ENCODE results near the gene NAAA.

DNA sequence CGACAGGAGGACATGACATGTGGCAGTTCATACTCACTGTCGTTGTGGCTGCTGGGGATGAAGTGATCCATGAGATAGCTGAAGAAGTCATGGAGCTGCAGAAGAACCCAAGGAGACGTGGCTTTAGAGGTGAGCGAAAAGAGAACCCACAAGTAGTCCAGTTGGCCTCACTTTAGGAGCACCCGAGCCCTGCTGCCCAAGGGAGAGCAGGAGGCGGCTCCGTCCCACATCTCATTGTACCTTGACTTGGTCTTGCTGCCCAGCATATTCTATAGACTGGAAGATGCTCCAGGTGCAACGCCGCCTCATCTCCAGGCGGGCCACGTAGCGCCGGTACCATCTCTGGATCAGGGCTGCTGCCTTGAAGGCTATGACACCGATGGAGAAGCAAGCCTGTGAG lies 49.2 kb downstream of the NAAA start:
- TF ChIP-seq, protein P1, sequence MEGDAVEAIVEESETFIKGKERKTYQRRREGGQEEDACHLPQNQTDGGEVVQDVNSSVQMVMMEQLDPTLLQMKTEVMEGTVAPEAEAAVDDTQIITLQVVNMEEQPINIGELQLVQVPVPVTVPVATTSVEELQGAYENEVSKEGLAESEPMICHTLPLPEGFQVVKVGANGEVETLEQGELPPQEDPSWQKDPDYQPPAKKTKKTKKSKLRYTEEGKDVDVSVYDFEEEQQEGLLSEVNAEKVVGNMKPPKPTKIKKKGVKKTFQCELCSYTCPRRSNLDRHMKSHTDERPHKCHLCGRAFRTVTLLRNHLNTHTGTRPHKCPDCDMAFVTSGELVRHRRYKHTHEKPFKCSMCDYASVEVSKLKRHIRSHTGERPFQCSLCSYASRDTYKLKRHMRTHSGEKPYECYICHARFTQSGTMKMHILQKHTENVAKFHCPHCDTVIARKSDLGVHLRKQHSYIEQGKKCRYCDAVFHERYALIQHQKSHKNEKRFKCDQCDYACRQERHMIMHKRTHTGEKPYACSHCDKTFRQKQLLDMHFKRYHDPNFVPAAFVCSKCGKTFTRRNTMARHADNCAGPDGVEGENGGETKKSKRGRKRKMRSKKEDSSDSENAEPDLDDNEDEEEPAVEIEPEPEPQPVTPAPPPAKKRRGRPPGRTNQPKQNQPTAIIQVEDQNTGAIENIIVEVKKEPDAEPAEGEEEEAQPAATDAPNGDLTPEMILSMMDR (IDR thresholded peaks at IDR 0.05), result no peak
- TF ChIP-seq ZFX (IDR thresholded peaks at IDR 0.05; ENCODE audit: borderline replicate concordance), result no peak
